NB4 (cell line): ENCODE measurements around the gene GPSM1.

Experiments
- DNase-seq: peaks from one replicate; pipeline ENCODE4 v3.0.0; 2010; ENCODE audit warnings: low read depth
- H3K4me3 ChIP-seq: one replicate; pipeline ENCODE4 v1.5.1; 2011; ENCODE audit warnings: mild to moderate bottlenecking, low read depth, low read length, moderate library complexity
- MAX ChIP-seq: IDR thresholded peaks from 2 replicates; pipeline ENCODE4 v1.6.1; 2011; ENCODE audit warnings: low read depth, low read length
- MYC ChIP-seq: IDR thresholded peaks from 2 replicates; pipeline ENCODE4 v1.6.1; 2011; ENCODE audit warnings: low read depth, low read length
- POLR2A ChIP-seq: IDR thresholded peaks from 2 replicates; pipeline ENCODE4 v1.6.1; 2011; ENCODE audit warnings: mild to moderate bottlenecking; ENCODE audit not compliant: insufficient read length; ENCODE audit errors: extremely low read depth
- TF ChIP-seq, protein P1 (sequence below): IDR thresholded peaks from one replicate; pipeline ENCODE4 v1.5.1; 2012; ENCODE audit warnings: low read depth, low read length

GPSM1 gene

DNA sequence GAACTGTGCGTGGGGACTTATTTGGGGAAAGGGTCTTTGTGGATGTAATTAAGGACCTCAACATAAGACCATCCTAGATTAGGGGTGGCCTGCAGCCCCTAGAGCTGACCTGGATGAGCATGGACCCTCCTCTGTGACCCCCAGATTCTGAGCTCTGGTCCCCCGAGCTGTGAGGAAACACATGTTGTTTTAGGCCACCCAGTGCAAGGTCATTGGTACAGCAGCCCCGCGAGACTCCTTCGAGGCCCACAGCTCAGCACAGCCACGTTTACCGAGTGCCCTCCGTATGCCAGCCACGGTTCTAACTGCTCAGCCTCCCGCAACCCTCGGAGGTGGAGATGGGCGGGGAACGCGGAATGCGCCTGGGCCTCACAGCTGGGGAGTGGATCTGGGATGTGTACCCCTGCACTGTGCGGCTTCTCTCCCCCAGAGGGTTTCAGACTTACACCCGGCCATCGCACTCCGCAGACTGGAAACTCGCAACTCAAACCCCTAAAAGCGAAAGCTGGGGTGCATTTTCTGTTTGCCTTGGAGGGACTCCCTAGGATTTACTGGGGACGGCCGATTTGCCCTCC is 4.5 kb upstream of the GPSM1 start:
- H3K4me3 ChIP-seq: no peak overlapping the region
- DNase-seq: no peak
- TF ChIP-seq MYC (no peak), MAX (no peak), POLR2A (no peak)
- TF ChIP-seq, protein P1, sequence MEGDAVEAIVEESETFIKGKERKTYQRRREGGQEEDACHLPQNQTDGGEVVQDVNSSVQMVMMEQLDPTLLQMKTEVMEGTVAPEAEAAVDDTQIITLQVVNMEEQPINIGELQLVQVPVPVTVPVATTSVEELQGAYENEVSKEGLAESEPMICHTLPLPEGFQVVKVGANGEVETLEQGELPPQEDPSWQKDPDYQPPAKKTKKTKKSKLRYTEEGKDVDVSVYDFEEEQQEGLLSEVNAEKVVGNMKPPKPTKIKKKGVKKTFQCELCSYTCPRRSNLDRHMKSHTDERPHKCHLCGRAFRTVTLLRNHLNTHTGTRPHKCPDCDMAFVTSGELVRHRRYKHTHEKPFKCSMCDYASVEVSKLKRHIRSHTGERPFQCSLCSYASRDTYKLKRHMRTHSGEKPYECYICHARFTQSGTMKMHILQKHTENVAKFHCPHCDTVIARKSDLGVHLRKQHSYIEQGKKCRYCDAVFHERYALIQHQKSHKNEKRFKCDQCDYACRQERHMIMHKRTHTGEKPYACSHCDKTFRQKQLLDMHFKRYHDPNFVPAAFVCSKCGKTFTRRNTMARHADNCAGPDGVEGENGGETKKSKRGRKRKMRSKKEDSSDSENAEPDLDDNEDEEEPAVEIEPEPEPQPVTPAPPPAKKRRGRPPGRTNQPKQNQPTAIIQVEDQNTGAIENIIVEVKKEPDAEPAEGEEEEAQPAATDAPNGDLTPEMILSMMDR: no peak

DNA sequence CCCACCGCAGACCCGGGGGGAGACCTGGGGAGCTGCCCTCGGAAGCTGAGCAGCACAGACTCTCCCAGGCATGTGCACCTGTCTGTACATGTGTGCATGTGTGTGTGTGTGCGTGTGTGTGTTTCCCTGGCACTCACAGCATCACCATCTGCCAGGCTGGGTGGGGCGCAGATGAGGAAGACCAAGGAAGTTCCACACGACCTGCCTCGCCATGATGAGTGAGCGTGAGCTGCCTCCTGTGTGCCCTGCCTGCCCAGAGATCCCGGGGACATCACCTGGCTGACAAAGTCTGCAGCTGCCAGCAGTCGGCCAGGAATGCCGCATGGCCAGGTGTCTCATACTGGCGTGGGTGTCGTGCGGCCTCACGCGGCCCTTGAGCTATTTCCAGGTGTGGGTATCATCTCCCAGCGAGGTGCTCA is 4.0 kb upstream of the GPSM1 start:
- no peak for DNase-seq
- H3K4me3 ChIP-seq: no peak overlapping the region

GRCh38 chr9:136324501-136325300 is 2.6 kb upstream of the GPSM1 start:
- DNase-seq: no peak
- H3K4me3 ChIP-seq: no peak overlapping the region
- TF ChIP-seq, protein P1: no peak
- TF ChIP-seq MYC (no peak), POLR2A (no peak), MAX (no peak)

More for the DNA sequence above, 4.0 kb upstream of the GPSM1 start:
- no peak for TF ChIP-seq POLR2A
- TF ChIP-seq MAX: no peak
- no peak for TF ChIP-seq MYC
- TF ChIP-seq, protein P1: no peak

DNA sequence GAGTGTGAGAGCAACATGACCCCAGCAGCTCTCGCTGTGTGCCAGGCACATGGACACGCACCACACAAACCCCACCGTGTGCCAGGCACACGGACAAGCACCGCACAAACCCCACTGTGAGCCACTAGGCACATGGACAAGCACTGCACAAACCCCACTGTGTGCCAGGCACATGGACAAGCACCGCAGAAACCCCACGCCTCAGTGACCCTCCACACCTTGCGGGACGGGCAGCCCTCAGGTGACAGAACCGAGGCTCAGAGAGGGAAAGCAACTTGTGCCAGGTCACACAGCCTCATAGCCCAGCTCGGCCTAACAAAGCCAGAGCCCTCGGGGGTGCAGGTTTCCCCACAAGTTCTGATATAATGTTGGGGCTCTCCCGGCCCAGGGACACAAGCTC is 2.0 kb upstream of the GPSM1 start:
- H3K4me3 ChIP-seq: no peak overlapping the region
- no peak for DNase-seq
- TF ChIP-seq MAX: no peak
- TF ChIP-seq POLR2A: no peak
- TF ChIP-seq, protein P1: no peak
- TF ChIP-seq MYC: no peak

- no peak for DNase-seq
- TF ChIP-seq POLR2A (no peak), MYC (no peak), MAX (no peak)
- TF ChIP-seq, protein P1: no peak
- no peak overlapping the region for H3K4me3 ChIP-seq
These were observed 1.1 kb upstream of the GPSM1 start for GRCh38 chr9:136326061-136326760.
